A549 treated with dexamethasone at 1 μM for 4 hours (cell line): Measurements from ENCODE around the gene PSG5. TPM values are rescaled to one million over a fixed set of nuclear protein-coding genes. Genes with fewer than 3 reads are reported as not detected.

Source experiments
- total RNA-seq: library from RNA; stranded (reverse); fragments of 200-300 nt; extraction: Qiagen RNA extraction; gene quantifications from 5 replicates; pipeline ENCODE4 v1.2.3, GENCODE V29; 2022

The PSG5 gene
- total RNA-seq, result 0.58 to 0.77 TPM (median 0.69 TPM) in 5 replicates

DNA sequence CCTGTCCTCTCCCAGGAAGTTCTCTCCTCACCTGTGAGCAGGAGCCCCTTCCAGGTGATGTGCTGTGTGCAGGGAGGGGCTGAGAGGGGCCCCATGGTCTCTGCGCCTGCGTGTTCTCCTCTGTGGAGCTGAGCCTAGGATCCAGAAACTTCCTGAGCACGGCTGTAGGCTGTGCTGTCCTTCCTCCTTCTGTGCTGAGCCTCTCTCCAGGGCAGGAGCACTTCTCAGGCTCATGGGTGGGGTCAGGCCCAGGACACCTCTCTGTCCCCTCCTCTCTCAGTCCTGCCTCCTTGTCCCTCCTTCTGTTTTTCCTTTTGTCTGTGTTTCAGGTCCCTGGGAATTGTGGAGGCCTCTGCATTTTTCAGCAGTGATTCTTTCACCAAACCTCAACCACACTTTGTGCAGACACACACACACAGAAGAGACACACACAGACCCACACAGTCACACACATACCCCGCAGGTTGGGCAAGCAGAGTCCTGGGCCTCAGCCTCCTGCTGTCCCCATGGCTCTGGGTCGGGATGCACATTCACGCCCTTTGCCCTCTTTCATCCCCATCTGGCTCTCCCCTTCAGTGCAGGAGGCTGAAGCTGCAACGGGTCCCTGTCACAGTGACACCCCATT lies at the start of gene PSG5:
PSG5 (minus strand) TSS at position 226 of the 625 bp plus-strand sequence; CDS start at position 95, 131 bp downstream.

DNA sequence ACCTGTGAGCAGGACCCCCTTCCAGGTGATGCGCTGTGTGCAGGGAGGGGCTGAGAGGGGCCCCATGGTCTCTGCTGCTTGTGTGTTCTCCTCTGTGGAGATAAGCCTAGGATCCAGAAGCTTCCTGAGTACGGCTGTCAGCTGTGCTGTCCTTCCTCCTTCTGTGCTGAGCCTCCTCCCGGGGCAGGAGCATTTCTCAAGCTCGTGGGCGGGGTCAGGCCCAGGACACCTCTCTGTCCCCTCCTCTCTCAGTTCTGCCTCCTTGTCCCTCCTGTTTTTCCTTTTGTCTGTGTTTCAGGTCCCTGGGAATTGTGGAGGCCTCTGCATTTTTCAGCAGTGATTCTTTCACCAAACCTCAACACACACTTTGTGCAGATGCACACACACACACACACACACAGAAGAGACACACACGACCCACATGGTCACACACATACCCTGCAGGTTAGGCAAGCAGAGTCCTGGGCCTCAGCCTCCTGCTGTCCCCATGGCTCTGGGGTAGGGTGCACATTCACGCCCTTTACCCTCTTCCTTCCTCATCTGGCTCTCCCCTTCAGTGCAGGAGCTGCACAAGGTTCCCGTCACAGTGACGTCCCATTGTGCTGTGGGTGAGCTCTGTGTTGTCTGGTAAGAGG lies 19.3 kb upstream of the PSG5 start, which contains the start of gene PSG4:
PSG4 (minus strand) TSS at position 168 of the 635 bp plus-strand sequence; CDS start at position 66, 102 bp downstream.

Other genes with a start within 250 kb of the PSG5 start
- gene PSG7, start 249.3 kb downstream of the PSG5 start, total RNA-seq, result 0.04 to 0.11 TPM (median 0.06 TPM) in 5 replicates
- not detected in 5 replicates for gene PSG11, start 160.1 kb downstream of the PSG5 start, total RNA-seq
- gene PSG2, start 103.8 kb downstream of the PSG5 start, total RNA-seq, result not detected in 5 replicates
- gene PSG4, start 19.1 kb upstream of the PSG5 start, total RNA-seq, result 0.53 to 0.99 TPM (median 0.71 TPM) in 5 replicates
- 0.05 to 0.17 TPM (median 0.09 TPM) in 5 replicates for gene PSG9, start 83.0 kb upstream of the PSG5 start, total RNA-seq
- gene CD177, start 167.2 kb upstream of the PSG5 start, total RNA-seq, result 0.06 to 0.22 TPM (median 0.13 TPM) in 5 replicates
- gene TEX101, start 228.4 kb upstream of the PSG5 start, total RNA-seq, result not detected in 5 replicates